DND-41 (cell line): ENCODE results near the gene RHPN2.

Experiments
- ATAC-seq: fragments of 200-7000 bp; cut with Tn5 transposase; 3 replicates; pipeline ENCODE4 v1.9.1; 2021; ENCODE audit warnings: low read depth; ENCODE audit not compliant: insufficient read depth
- DNase-seq: peaks from one replicate; pipeline ENCODE4 v3.0.0-alpha.2; 2020
- H2AFZ ChIP-seq: 2 replicates; pipeline ENCODE4 v1.6.0; 2012; ENCODE audit warnings: low read depth, low read length
- H3K27ac ChIP-seq: 2 replicates; pipeline ENCODE4 v1.5.1; 2012; ENCODE audit warnings: low read length, inconsistent platforms
- H3K27me3 ChIP-seq: fragments of 200-600 bp; sonication (generic); 2 replicates; pipeline ENCODE4 v1.6.0; 2012; ENCODE audit warnings: low read length, mild to moderate bottlenecking, inconsistent platforms; ENCODE audit not compliant: insufficient read depth, poor library complexity
- H3K36me3 ChIP-seq: 2 replicates; pipeline ENCODE4 v1.5.1; 2012; ENCODE audit warnings: low read length, inconsistent platforms; ENCODE audit not compliant: insufficient read depth
- H3K4me1 ChIP-seq: 2 replicates; pipeline ENCODE4 v1.5.1; 2012; ENCODE audit warnings: mild to moderate bottlenecking, low read length; ENCODE audit not compliant: insufficient read depth
- H3K4me2 ChIP-seq: 2 replicates; pipeline ENCODE4 v1.6.0; 2012; ENCODE audit warnings: mild to moderate bottlenecking, moderate library complexity, low read length, inconsistent platforms; ENCODE audit not compliant: insufficient read depth
- H3K4me3 ChIP-seq, 2 experiments: fragments of 200-600 bp in 1 of 2; shearing (Covaris generic) in 1 of 2; 2 replicates each; pipeline ENCODE4 v1.5.1; 2012 to 2016; ENCODE audit warnings: inconsistent platforms in 2 of 2, low read length in 2 of 2, mild to moderate bottlenecking in 2 of 2, low read depth in 1 of 2, moderate library complexity in 1 of 2
- H3K79me2 ChIP-seq: 2 replicates; pipeline ENCODE4 v1.6.0; 2012; ENCODE audit warnings: low read length, inconsistent platforms; ENCODE audit not compliant: insufficient read depth
- H3K9ac ChIP-seq: 2 replicates; pipeline ENCODE4 v1.6.0; 2012; ENCODE audit warnings: low read depth, mild to moderate bottlenecking, inconsistent platforms, low read length, moderate library complexity
- H3K9me3 ChIP-seq: 2 replicates; pipeline ENCODE4 v1.5.1; 2012; ENCODE audit warnings: low read length, moderate library complexity, mild to moderate bottlenecking, inconsistent platforms; ENCODE audit not compliant: insufficient read depth, severe bottlenecking
- H4K20me1 ChIP-seq: 2 replicates; pipeline ENCODE4 v1.6.0; 2012; ENCODE audit warnings: low read length; ENCODE audit not compliant: insufficient read depth
- EZH2 ChIP-seq: IDR thresholded peaks from 3 replicates; pipeline ENCODE4 v1.6.1; 2012; ENCODE audit warnings: borderline replicate concordance, low read depth, mild to moderate bottlenecking, moderate library complexity, low read length, inconsistent platforms; ENCODE audit not compliant: severe bottlenecking
- TF ChIP-seq, protein P1 (sequence below): IDR thresholded peaks from 2 replicates; pipeline ENCODE4 v1.5.1; 2012; ENCODE audit warnings: borderline replicate concordance, low read length, moderate library complexity, mild to moderate bottlenecking; ENCODE audit not compliant: poor library complexity, severe bottlenecking; ENCODE audit errors: extremely low read depth

The RHPN2 gene

DNA sequence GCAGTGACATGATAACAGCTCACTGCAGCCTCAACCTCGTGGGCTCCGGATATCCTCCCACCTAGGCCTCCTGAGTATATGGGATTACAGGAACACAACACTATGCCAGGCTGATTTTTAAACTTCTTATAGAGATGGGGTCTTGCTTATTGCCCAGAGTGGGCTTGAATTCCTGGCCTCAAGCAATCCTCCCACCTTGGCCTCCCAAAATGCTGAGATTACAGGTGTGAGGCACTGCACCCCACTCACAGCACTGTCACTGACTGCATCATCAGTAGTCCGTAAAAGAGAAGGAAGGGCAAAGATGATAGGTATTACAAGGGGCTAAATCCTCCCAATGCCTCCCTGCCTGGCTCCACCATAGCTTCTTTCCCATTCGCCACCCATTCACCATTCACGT lies 4.1 kb downstream of the RHPN2 start:
- H2AFZ ChIP-seq = no peak overlapping the region
- TF ChIP-seq, protein P1, sequence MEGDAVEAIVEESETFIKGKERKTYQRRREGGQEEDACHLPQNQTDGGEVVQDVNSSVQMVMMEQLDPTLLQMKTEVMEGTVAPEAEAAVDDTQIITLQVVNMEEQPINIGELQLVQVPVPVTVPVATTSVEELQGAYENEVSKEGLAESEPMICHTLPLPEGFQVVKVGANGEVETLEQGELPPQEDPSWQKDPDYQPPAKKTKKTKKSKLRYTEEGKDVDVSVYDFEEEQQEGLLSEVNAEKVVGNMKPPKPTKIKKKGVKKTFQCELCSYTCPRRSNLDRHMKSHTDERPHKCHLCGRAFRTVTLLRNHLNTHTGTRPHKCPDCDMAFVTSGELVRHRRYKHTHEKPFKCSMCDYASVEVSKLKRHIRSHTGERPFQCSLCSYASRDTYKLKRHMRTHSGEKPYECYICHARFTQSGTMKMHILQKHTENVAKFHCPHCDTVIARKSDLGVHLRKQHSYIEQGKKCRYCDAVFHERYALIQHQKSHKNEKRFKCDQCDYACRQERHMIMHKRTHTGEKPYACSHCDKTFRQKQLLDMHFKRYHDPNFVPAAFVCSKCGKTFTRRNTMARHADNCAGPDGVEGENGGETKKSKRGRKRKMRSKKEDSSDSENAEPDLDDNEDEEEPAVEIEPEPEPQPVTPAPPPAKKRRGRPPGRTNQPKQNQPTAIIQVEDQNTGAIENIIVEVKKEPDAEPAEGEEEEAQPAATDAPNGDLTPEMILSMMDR = no peak
- no peak for TF ChIP-seq EZH2
- no peaks in the 10 kb centered on the region for H3K4me1 ChIP-seq
- H4K20me1 ChIP-seq = no peaks in the 10 kb centered on the region
- DNase-seq = no peak
- no peaks in the 10 kb centered on the region for H3K79me2 ChIP-seq
- H3K9me3 ChIP-seq = no peaks in the 10 kb centered on the region
- H3K36me3 ChIP-seq = no peaks in the 10 kb centered on the region
- H3K27me3 ChIP-seq = peaks cover 1% of the 10 kb centered on the region
- no peak overlapping the region for H3K27ac ChIP-seq
- no peak for ATAC-seq
- no peak overlapping the region for H3K4me3 ChIP-seq
- no peak overlapping the region for H3K4me2 ChIP-seq
- H3K9ac ChIP-seq = no peak overlapping the region

DNA sequence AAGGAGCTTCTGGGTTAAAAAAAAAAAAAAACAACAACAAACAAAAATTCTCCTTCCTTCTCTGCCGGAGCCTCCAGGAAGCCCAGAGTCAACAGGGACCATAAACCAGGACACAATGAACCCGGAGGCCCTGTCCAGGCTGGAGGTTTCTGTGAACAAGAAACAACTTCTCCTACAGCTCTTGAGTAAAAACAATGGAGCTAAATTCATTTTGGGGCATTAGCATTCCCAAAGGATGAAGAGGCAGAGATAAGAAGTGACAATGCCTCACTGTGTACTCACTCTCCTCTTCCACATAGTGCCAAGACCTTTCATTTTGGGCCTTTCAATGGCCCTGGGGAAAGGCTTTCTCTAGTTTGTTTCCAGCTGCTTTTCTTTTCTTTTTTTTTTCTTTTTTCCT lies 9.0 kb downstream of the RHPN2 start:
- no peak overlapping the region for H3K4me2 ChIP-seq
- no peaks in the 10 kb centered on the region for H3K79me2 ChIP-seq
- no peaks in the 10 kb centered on the region for H3K9me3 ChIP-seq
- H3K27me3 ChIP-seq = peaks cover 5% of the 10 kb centered on the region
- H3K4me3 ChIP-seq = no peak overlapping the region
- no peaks in the 10 kb centered on the region for H3K36me3 ChIP-seq
- TF ChIP-seq, protein P1 = no peak
- TF ChIP-seq EZH2 = no peak
- DNase-seq = no peak
- no peak overlapping the region for H3K9ac ChIP-seq
- no peaks in the 10 kb centered on the region for H3K4me1 ChIP-seq
- no peaks in the 10 kb centered on the region for H4K20me1 ChIP-seq
- no peak for ATAC-seq
- H2AFZ ChIP-seq = no peak overlapping the region
- H3K27ac ChIP-seq = no peak overlapping the region

DNA sequence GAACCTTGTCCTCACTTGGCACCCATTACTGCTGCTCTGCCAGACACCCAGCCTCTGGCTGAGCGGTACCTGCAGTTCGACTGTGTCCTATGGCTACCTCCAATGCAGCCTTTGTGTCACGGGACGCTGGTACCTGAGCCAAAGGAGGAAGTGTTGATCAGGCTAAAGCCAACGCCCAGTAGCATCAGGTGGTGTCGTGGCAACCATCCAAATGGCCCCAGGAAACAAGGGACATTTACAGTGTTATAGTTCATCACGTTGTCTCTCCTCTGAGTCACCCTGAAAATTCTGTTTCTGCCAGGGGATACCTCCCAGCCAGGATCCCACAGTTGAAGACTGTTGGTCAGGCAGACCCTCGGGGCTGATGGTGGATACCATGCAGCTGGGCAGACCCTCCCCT lies 10.1 kb downstream of the RHPN2 start:
- TF ChIP-seq, protein P1 = no peak
- TF ChIP-seq EZH2 = no peak
- H3K79me2 ChIP-seq = no peaks in the 10 kb centered on the region
- H3K9me3 ChIP-seq = no peaks in the 10 kb centered on the region
- H3K4me1 ChIP-seq = no peaks in the 10 kb centered on the region
- H2AFZ ChIP-seq = no peak overlapping the region
- no peak overlapping the region for H3K4me3 ChIP-seq
- no peak overlapping the region for H3K9ac ChIP-seq
- ATAC-seq (no peak), DNase-seq (no peak)
- no peak overlapping the region for H3K27ac ChIP-seq
- no peaks in the 10 kb centered on the region for H3K36me3 ChIP-seq
- H4K20me1 ChIP-seq = no peaks in the 10 kb centered on the region
- H3K4me2 ChIP-seq = no peak overlapping the region
- peaks cover 5% of the 10 kb centered on the region for H3K27me3 ChIP-seq
